ENCODE measurements around the gene PCID2.

DNA sequence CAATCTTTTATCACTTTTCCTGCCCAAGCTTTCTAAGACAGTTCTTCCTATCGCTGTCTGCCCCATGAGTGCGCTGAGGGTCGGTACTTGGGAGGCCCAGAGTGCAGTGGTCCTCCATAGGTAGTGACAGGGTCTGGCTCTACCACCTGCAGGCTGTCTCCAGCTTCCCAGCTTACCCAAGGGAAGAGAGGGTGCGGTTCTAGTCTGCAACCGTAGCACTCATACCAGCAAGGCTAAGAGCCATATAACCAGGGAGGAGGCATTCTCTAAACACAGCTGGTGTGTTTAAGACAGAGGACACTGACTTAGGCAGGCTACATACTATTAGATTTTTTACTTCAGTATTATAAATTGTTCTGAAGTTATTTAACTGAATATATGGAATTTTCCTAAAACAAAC, 41.8 kb downstream of the PCID2 start:
- no peak for TF ChIP-seq POLR2A (IDR thresholded peaks at IDR 0.05)
- TF ChIP-seq, protein P1, sequence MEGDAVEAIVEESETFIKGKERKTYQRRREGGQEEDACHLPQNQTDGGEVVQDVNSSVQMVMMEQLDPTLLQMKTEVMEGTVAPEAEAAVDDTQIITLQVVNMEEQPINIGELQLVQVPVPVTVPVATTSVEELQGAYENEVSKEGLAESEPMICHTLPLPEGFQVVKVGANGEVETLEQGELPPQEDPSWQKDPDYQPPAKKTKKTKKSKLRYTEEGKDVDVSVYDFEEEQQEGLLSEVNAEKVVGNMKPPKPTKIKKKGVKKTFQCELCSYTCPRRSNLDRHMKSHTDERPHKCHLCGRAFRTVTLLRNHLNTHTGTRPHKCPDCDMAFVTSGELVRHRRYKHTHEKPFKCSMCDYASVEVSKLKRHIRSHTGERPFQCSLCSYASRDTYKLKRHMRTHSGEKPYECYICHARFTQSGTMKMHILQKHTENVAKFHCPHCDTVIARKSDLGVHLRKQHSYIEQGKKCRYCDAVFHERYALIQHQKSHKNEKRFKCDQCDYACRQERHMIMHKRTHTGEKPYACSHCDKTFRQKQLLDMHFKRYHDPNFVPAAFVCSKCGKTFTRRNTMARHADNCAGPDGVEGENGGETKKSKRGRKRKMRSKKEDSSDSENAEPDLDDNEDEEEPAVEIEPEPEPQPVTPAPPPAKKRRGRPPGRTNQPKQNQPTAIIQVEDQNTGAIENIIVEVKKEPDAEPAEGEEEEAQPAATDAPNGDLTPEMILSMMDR (IDR thresholded peaks at IDR 0.05), result no peak
